Progenitor cell of endocrine pancreas (in vitro differentiated cells): ENCODE data around the gene ZNF544. TPM values are rescaled to one million over a fixed set of nuclear protein-coding genes. Genes with fewer than 3 reads are reported as not detected.

Experiments
- DNase-seq: peaks from one replicate; pipeline ENCODE4 v3.0.0; 2021; ENCODE audit warnings: low spot score; ENCODE audit not compliant: unreplicated experiment
- H3K27ac Mint-ChIP-seq: 2 replicates; pipeline ENCODE4 v1.8.0; 2021; ENCODE audit warnings: mild to moderate bottlenecking, moderate library complexity, mixed read lengths
- H3K27me3 Mint-ChIP-seq: 2 replicates; pipeline ENCODE4 v1.8.0; 2021; ENCODE audit warnings: mixed read lengths
- H3K36me3 Mint-ChIP-seq: 2 replicates; pipeline ENCODE4 v1.8.0; 2022; ENCODE audit warnings: mixed read lengths; ENCODE audit not compliant: insufficient read depth
- H3K4me1 Mint-ChIP-seq: 2 replicates; pipeline ENCODE4 v1.8.0; 2021; ENCODE audit warnings: low read depth, mixed read lengths
- H3K4me3 Mint-ChIP-seq: 2 replicates; pipeline ENCODE4 v1.8.0; 2021; ENCODE audit warnings: low read depth, mild to moderate bottlenecking, moderate library complexity, mixed read lengths
- H3K9me3 Mint-ChIP-seq: 2 replicates; pipeline ENCODE4 v1.8.0; 2021; ENCODE audit warnings: low read depth, mixed read lengths
- CTCF ChIP-seq: fragments of 200-600 bp; sonication (generic); IDR thresholded peaks from one replicate; pipeline ENCODE4 v1.5.0; 2021; ENCODE audit warnings: antibody characterized with exemption, mild to moderate bottlenecking; ENCODE audit not compliant: unreplicated experiment
- total RNA-seq: library from RNA; stranded (reverse); gene quantifications from 2 replicates; pipeline ENCODE4 v1.2.1, GENCODE V29; 2021

Gene ZNF544
- total RNA-seq, 1 donor from 2014 or later = 61.0 TPM

- peak; percentile 11 for DNase-seq
- Mint-ChIP-seq H3K36me3 (peaks cover 60% of the 10 kb centered on the region), H3K4me3 (peak overlapping the region; percentile 95), H3K27ac (peak overlapping the region; percentile 100), H3K9me3 (peaks cover 28% of the 10 kb centered on the region), H3K4me1 (no peaks in the 10 kb centered on the region), H3K27me3 (no peaks in the 10 kb centered on the region)
- TF ChIP-seq CTCF = no peak
Observed at GRCh38 chr19:58183817-58184215, 44.9 kb upstream of the ZNF544 start.

DNA sequence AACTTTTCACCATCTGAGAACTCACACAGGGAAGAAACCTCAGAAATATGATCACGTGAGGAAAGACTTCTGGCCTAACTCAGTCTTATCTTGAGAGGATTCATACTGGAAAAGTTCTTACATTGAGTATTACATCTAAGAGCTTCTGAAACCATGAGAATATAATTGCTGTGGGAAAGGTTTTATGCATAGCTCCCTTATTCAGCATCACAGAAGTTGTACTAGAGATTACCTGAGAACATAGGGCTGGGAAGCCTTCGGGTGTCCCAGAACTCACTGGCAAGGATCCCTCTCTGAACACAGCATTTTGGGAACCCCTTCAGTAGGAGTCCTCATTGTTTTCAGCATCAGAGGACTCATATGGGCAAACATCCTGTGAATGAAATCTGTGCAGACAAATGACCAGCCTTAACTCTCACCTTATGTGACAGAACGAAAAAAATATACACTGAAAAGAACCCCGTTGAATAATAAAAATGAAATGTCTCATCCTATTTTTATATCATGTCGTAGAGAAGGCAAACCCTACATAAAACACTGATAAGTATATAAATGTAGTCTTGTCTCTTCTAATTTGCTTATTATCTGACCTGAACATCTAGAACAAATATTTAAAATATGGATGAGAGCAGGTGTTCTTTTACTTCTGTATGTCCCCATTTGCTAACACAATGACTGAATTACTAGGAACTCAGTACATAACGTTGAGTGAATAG lies 31.7 kb upstream of the ZNF544 start:
- peaks cover 68% of the 10 kb centered on the region for H3K9me3 Mint-ChIP-seq
- H3K36me3 Mint-ChIP-seq = peaks cover 87% of the 10 kb centered on the region
- H3K4me1 Mint-ChIP-seq = no peaks in the 10 kb centered on the region
- no peak for DNase-seq
- peak overlapping the region; percentile 76 for H3K27ac Mint-ChIP-seq
- H3K27me3 Mint-ChIP-seq = no peaks in the 10 kb centered on the region
- no peak overlapping the region for H3K4me3 Mint-ChIP-seq
- TF ChIP-seq CTCF = no peak

GRCh38 chr19:58203814-58204475 lies 24.8 kb upstream of the ZNF544 start:
- no peaks in the 10 kb centered on the region for H3K27me3 Mint-ChIP-seq
- DNase-seq = no peak
- no peak overlapping the region for H3K27ac Mint-ChIP-seq
- H3K4me3 Mint-ChIP-seq = no peak overlapping the region
- peaks cover 89% of the 10 kb centered on the region for H3K36me3 Mint-ChIP-seq
- H3K9me3 Mint-ChIP-seq = peaks cover 69% of the 10 kb centered on the region
- no peak for TF ChIP-seq CTCF
- H3K4me1 Mint-ChIP-seq = no peaks in the 10 kb centered on the region

GRCh38 chr19:58204566-58204965 lies 24.1 kb upstream of the ZNF544 start:
- Mint-ChIP-seq H3K4me3 (no peak overlapping the region), H3K9me3 (peaks cover 74% of the 10 kb centered on the region), H3K4me1 (no peaks in the 10 kb centered on the region), H3K36me3 (peaks cover 89% of the 10 kb centered on the region), H3K27ac (no peak overlapping the region), H3K27me3 (no peaks in the 10 kb centered on the region)
- no peak for DNase-seq
- no peak for TF ChIP-seq CTCF

DNA sequence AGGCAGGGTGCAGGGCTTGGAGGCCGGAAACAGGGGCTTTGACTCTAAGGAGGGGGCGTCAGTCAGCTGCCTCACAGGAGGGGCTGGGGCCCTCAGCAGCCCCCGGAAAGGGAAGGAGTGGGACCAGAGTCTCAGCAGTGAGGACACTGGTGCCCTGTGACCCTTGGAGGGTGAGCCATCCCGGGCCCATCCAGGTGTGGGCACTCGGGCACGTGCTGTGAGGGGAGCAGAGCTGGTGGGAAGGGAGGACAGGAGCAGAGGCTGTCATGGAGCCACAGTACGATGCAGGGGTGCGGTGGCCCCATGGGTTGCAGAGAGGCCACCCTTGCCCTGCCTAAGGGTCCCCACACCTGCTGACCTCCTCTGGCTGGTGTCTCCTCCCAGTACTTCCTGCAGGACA lies 19.1 kb upstream of the ZNF544 start:
- Mint-ChIP-seq H3K27me3 (no peaks in the 10 kb centered on the region), H3K9me3 (peaks cover 80% of the 10 kb centered on the region), H3K4me1 (no peaks in the 10 kb centered on the region), H3K27ac (no peak overlapping the region), H3K36me3 (peaks cover 97% of the 10 kb centered on the region), H3K4me3 (no peak overlapping the region)
- no peak for TF ChIP-seq CTCF
- DNase-seq = no peak
